ENCODE results near the gene SCO2.
A peak's percentile ranks its signal among the peaks of the same experiment; 100 is the strongest.

Gene SCO2

GRCh38 chr22:50474710-50475651 is 50.4 kb downstream of the SCO2 start, which contains the start of gene SBF1:
TSS of gene SBF1 (minus strand) at chr22:50475035. CDS start at chr22:50474840, 195 bp downstream.
- peak; percentile 78 for DNase-seq

DNA sequence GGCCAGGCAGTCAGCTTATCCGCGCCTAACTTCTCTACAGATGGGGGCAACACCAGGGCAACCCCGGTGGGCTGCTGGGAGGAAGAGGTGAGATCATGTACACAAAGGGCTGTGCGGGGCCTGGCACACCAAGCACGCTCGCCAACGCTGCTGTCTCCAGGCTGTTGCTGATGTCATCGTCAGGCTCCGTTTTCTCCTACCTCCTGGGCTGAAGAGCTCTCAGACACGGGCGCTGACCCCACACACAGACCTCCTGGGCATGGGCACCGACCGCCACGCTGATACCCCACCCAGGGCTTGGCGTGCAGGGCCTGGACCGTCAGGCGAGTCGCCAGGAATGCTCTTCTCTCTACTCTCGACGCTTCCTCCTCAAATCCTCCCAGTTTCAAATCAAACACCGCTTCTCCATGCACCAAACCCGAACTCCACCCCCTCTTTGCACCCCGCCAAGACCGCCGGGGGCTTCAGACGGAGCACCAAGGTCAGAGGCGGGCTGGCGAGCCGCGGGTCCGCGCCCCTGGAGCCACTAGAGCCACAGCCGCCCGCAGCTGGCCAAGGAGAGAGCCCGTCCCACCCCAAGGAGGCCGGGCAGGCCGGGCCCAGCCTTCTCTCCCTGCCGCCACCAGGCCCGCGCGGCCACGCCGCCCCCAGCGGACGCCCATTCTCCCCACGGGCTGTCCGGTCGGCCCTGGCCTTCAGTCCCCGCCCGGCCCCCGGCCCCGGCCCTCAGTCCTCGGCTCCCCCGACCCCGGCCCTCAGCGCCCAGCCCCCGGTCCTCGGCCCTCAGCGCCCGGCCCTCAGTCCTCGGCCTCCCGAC is 51.3 kb downstream of the SCO2 start:
- no peak for DNase-seq
